HCT116 (cell line): ENCODE data around the gene DRD2. TPM values are rescaled to one million over a fixed set of nuclear protein-coding genes. Genes with fewer than 3 reads are reported as not detected.
A peak's percentile ranks its signal among the peaks of the same experiment; 100 is the strongest.

ENCODE experiments used
- ATAC-seq: fragments of 200-7000 bp; cut with Tn5 transposase; 2 replicates; pipeline ENCODE4 v1.9.1; 2020; ENCODE audit warnings: mild to moderate bottlenecking, moderate library complexity
- BruUV-seq: library from RNA; stranded (reverse); fragments of 400-500 nt; replicated peaks from 2 replicates; lab custom pipeline; 2021; lab: Mats Ljungman, UMichigan
- CTCF ChIA-PET: fragments of 300-600 bp; sonication (Branson Sonifier 250); formaldehyde crosslinking; loops from one replicate; lab custom pipeline; 2021; ENCODE audit warnings: antibody characterized with exemption; lab: Charles Lee
- POLR2A ChIA-PET: fragments of 300-600, 350-600 bp; sonication (Branson Sonifier 250); formaldehyde crosslinking; loops from one replicate; lab custom pipeline; 2021; ENCODE audit warnings: antibody characterized with exemption; lab: Charles Lee
- RAD21 ChIA-PET, 2 experiments: fragments of 300-600 bp; sonication (Branson Sonifier 250); formaldehyde crosslinking; loops; one replicate each; lab custom pipeline; 2023; ENCODE audit warnings: low total read pairs in 2 of 2; ENCODE audit not compliant: uncharacterized antibody in 2 of 2, unreplicated experiment in 2 of 2, low non-redundant PET in 1 of 2; lab: Charles Lee
- DNase-seq: peaks from one replicate; pipeline ENCODE4 v3.0.0-alpha.2; 2010; ENCODE audit warnings: low read depth, low spot score
- H2AFZ ChIP-seq: fragments of 200-600 bp; shearing (Covaris generic), sonication (generic); 2 replicates; pipeline ENCODE4 v1.6.1; 2017; ENCODE audit warnings: low read depth, mixed run types, mixed read lengths, antibody characterized with exemption, low read length; ENCODE audit not compliant: poor library complexity, severe bottlenecking
- H3K27ac ChIP-seq: 2 replicates; pipeline ENCODE4 v1.5.1; 2012; ENCODE audit warnings: low read depth, low read length
- H3K27me3 ChIP-seq: fragments of 200-600 bp; sonication (generic); 2 replicates; pipeline ENCODE4 v1.6.1; 2016; ENCODE audit warnings: mixed run types, low read length, mixed read lengths; ENCODE audit not compliant: insufficient read depth
- H3K36me3 ChIP-seq, 2 experiments: fragments of 200-500 bp in 1 of 2; fragments of 200-600 bp in 1 of 2; sonication (Bioruptor generic) in 1 of 2; sonication (generic) in 1 of 2; 2 replicates each; pipeline versions ENCODE4 v1.5.1 to v1.6.1; 2014 to 2016; ENCODE audit warnings: low read length in 2 of 2, inconsistent platforms in 1 of 2, mixed read lengths in 1 of 2, mixed run types in 1 of 2; ENCODE audit not compliant: insufficient read depth in 2 of 2, control insufficient read depth in 1 of 2
- H3K4me1 ChIP-seq, 2 experiments: fragments of 200-600 bp in 1 of 2; sonication (generic) in 1 of 2; 2 replicates each; pipeline versions ENCODE4 v1.5.1 to v1.6.1; 2012 to 2017; ENCODE audit warnings: low read length in 2 of 2, inconsistent platforms in 1 of 2, mild to moderate bottlenecking in 1 of 2, mixed read lengths in 1 of 2, mixed run types in 1 of 2, moderate library complexity in 1 of 2; ENCODE audit not compliant: insufficient read depth in 2 of 2, control insufficient read depth in 1 of 2
- H3K4me2 ChIP-seq: fragments of 200-600 bp; sonication (generic); 2 replicates; pipeline ENCODE4 v1.6.1; 2017; ENCODE audit warnings: mixed run types, low read length, mixed read lengths
- H3K4me3 ChIP-seq, 2 experiments: fragments of 200-600 bp in 1 of 2; sonication (generic) in 1 of 2; replicated peaks in 1 of 2; 2 replicates each; pipeline ENCODE4 v1.5.1; 2011 to 2016; ENCODE audit warnings: low read length in 2 of 2, control low read depth in 1 of 2, low read depth in 1 of 2, mild to moderate bottlenecking in 1 of 2, mixed read lengths in 1 of 2, mixed run types in 1 of 2
- H3K79me2 ChIP-seq: fragments of 200-600 bp; sonication (generic); 2 replicates; pipeline ENCODE4 v1.6.1; 2017; ENCODE audit warnings: mild to moderate bottlenecking, mixed run types, low read length, moderate library complexity, mixed read lengths; ENCODE audit not compliant: insufficient read depth
- H3K9ac ChIP-seq: fragments of 200-600 bp; sonication (generic); 2 replicates; pipeline ENCODE4 v1.6.1; 2016; ENCODE audit warnings: low read length, mixed read lengths
- H3K9me2 ChIP-seq: fragments of 200-600 bp; sonication (generic), shearing (Covaris generic); 2 replicates; pipeline ENCODE4 v1.6.1; 2017; ENCODE audit warnings: mixed run types, mild to moderate bottlenecking, moderate library complexity; ENCODE audit not compliant: insufficient read depth
- H3K9me3 ChIP-seq, 2 experiments: fragments of 200-500 bp in 1 of 2; fragments of 200-600 bp in 1 of 2; sonication (Bioruptor generic) in 1 of 2; sonication (generic) in 1 of 2; 2 replicates each; pipeline ENCODE4 v1.6.1; 2014 to 2017; ENCODE audit warnings: low read length in 2 of 2, mixed read lengths in 2 of 2, inconsistent platforms in 1 of 2, low read depth in 1 of 2, mild to moderate bottlenecking in 1 of 2, mixed run types in 1 of 2, moderate library complexity in 1 of 2; ENCODE audit not compliant: control insufficient read depth in 1 of 2, insufficient read depth in 1 of 2
- H4K20me1 ChIP-seq: fragments of 200-600 bp; sonication (generic), shearing (Covaris generic); 2 replicates; pipeline ENCODE4 v1.6.1; 2017; ENCODE audit warnings: mixed run types, mild to moderate bottlenecking, moderate library complexity; ENCODE audit not compliant: insufficient read depth
- ATF3 ChIP-seq: IDR thresholded peaks from 2 replicates; pipeline ENCODE4 v1.6.1; 2012
- EZH2 ChIP-seq: fragments of 200-600 bp; sonication (generic); IDR thresholded peaks from 2 replicates; pipeline ENCODE4 v1.6.1; 2017; ENCODE audit warnings: antibody characterized with exemption, mixed run types
- EZH2phosphoT487 ChIP-seq: fragments of 200-600 bp; IDR thresholded peaks from 2 replicates; pipeline ENCODE4 v1.6.1; 2018; ENCODE audit warnings: antibody characterized with exemption, borderline replicate concordance
- FOSL1 ChIP-seq: IDR thresholded peaks from 2 replicates; pipeline ENCODE4 v1.6.1; 2012; ENCODE audit warnings: low read depth
- JUND ChIP-seq: IDR thresholded peaks from 2 replicates; pipeline ENCODE4 v1.6.1; 2012
- RAD21 ChIP-seq: IDR thresholded peaks from 2 replicates; pipeline ENCODE4 v1.6.1; 2012; ENCODE audit warnings: low read depth, mild to moderate bottlenecking
- SIN3A ChIP-seq: IDR thresholded peaks from 2 replicates; pipeline ENCODE4 v1.6.1; 2012; ENCODE audit warnings: low read depth
- SRF ChIP-seq: IDR thresholded peaks from 2 replicates; pipeline ENCODE4 v1.6.1; 2012; ENCODE audit warnings: low read depth
- intact Hi-C: fragments of 100-400 bp; cut with micrococcal nuclease; formaldehyde crosslinking; loops from 2 replicates; pipeline ENCODE4 v1.10.0; 2022
- total RNA-seq: library from RNA; stranded (reverse); gene quantifications from one replicate; pipeline ENCODE4 v1.2.1, GENCODE V29; 2021; ENCODE audit not compliant: unreplicated experiment
- TF ChIP-seq, protein P1 (sequence below): IDR thresholded peaks from 2 replicates; pipeline ENCODE4 v1.6.1; 2012

DRD2 gene
- total RNA-seq, 1 experiment from 2014 or later = not detected

DNA sequence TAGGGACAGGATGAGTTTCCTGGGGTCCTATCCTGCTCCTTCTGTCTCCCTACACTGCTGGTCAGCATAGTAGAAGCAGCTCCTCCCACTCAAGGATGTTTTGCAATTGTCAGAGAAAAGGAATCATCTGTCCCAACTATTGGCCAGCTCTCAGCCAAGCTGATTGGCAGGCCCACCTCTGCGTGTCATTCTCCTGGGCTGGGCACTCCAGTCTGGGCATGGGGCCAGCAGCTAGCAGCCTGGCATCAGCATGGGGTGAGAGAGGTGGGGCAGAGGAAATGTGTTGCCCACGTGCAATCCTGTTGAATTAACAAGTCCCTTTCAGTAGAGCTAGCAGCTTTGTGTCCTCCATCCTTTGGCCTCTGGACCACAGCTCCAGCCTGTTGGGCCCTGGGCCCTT is 73.5 kb downstream of the DRD2 start:
- Histone ChIP-seq H3K9me3 (no peaks in the 10 kb centered on the region), H3K4me3 (no peak overlapping the region), H3K4me1 (peaks cover 4 to 7% of the 10 kb centered on the region in 2 experiments; a peak in 2 of 4 replicates), H3K9me2 (no peaks in the 10 kb centered on the region), H4K20me1 (no peaks in the 10 kb centered on the region), H3K79me2 (no peaks in the 10 kb centered on the region)
- DNase-seq = peak; percentile 32
- no TSS peak for BruUV-seq
- RAD21 ChIA-PET = no interaction called here
- no peak for TF ChIP-seq EZH2
- TF ChIP-seq, protein P1, sequence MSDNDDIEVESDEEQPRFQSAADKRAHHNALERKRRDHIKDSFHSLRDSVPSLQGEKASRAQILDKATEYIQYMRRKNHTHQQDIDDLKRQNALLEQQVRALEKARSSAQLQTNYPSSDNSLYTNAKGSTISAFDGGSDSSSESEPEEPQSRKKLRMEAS = peak; percentile 65
- TF ChIP-seq, all 23 proteins: peak for 1
- Histone ChIP-seq H3K4me2 (no peak overlapping the region), H3K36me3 (no peaks in the 10 kb centered on the region), H3K27me3 (peaks cover 2% of the 10 kb centered on the region; the same call in 1 of the 2 replicates), H3K9ac (no peak overlapping the region), H3K27ac (no peak overlapping the region), H2AFZ (no peak overlapping the region)
- ATAC-seq = peak; percentile 66
- ChIA-PET POLR2A (no interaction called here), CTCF (no interaction called here)
- intact Hi-C loops = no loop called here

GRCh38 chr11:113400631-113401230 is 74.5 kb downstream of the DRD2 start:
- no peak overlapping the region for H3K27ac ChIP-seq
- peaks cover 4 to 7% of the 10 kb centered on the region in 2 experiments; a peak in 2 of 4 replicates for H3K4me1 ChIP-seq
- no peak overlapping the region for H3K9ac ChIP-seq
- H3K79me2 ChIP-seq = no peaks in the 10 kb centered on the region
- BruUV-seq = no TSS peak
- no peaks in the 10 kb centered on the region for H3K9me3 ChIP-seq
- H4K20me1 ChIP-seq = no peaks in the 10 kb centered on the region
- no peak overlapping the region for H2AFZ ChIP-seq
- ChIA-PET CTCF (no interaction called here), POLR2A (no interaction called here), RAD21 (no interaction called here)
- no peak overlapping the region for H3K4me2 ChIP-seq
- peaks cover 2% of the 10 kb centered on the region; the same call in 1 of the 2 replicates for H3K27me3 ChIP-seq
- TF ChIP-seq FOSL1 = no peak
- TF ChIP-seq EZH2phosphoT487 = no peak
- TF ChIP-seq ATF3 = no peak
- no peak for TF ChIP-seq SRF
- no peak for TF ChIP-seq RAD21
- TF ChIP-seq EZH2 = no peak
- TF ChIP-seq SIN3A = no peak
- no peak for TF ChIP-seq JUND
- no peak for ATAC-seq
- no peaks in the 10 kb centered on the region for H3K9me2 ChIP-seq
- H3K4me3 ChIP-seq = no peak overlapping the region
- DNase-seq = no peak
- intact Hi-C loops = no loop called here
- H3K36me3 ChIP-seq = no peaks in the 10 kb centered on the region
